ENCODE measurements around the gene FGD5. TPM values are rescaled to one million over a fixed set of nuclear protein-coding genes. Genes with fewer than 3 reads are reported as not detected.

FGD5 gene
- total and polyA plus RNA-seq, 12 donors = 8.9 to 23.4 (median 15.9) TPM

DNA sequence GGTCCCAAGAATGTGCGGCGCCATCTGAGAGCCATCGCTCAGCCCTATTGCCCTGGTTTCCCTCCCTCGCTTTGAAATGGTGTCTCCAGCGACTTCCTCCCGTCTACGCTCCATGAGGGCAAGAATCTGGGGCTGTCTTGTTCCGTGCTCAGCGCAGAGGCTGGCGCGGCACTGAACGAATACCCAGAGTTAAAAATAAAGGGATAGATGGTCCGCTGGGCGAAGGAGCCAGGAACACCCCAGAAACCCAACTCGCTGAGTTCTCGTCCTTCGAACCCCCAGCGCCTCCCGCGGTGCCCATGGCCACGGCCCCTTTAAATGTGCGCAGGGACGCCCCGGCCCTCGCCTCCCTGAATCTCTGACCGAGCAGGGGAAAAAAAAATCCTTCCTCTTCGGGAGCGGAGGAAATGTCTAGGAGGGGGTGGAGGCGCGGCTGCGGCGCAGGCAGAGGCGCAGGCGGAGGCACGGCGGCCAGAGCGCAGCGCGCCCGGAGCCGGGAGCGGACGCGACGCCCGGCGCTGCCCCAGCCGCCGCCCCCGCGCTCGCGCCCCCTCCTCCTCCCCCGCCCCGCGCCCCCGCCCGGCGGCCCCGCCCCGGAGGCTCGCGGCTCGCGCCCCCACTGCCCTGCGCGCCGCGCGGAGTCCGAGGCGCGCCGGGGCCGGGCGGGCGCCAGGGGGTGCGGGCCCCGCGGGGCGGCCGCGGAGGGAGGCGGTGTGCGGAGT lies 8.5 kb upstream of the FGD5 start:
- TF ChIP-seq, protein P1, sequence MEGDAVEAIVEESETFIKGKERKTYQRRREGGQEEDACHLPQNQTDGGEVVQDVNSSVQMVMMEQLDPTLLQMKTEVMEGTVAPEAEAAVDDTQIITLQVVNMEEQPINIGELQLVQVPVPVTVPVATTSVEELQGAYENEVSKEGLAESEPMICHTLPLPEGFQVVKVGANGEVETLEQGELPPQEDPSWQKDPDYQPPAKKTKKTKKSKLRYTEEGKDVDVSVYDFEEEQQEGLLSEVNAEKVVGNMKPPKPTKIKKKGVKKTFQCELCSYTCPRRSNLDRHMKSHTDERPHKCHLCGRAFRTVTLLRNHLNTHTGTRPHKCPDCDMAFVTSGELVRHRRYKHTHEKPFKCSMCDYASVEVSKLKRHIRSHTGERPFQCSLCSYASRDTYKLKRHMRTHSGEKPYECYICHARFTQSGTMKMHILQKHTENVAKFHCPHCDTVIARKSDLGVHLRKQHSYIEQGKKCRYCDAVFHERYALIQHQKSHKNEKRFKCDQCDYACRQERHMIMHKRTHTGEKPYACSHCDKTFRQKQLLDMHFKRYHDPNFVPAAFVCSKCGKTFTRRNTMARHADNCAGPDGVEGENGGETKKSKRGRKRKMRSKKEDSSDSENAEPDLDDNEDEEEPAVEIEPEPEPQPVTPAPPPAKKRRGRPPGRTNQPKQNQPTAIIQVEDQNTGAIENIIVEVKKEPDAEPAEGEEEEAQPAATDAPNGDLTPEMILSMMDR (IDR thresholded peaks at IDR 0.05) = no peak
- Histone ChIP-seq H3K4me1 (peaks cover 5 to 75% (median 54%) of the 10 kb centered on the region in 9 donors), H3K27me3 (peaks cover 4 to 67% (median 31%) of the 10 kb centered on the region in 7 donors), H3K4me3 (peak overlapping the region; percentile 45 to 84 (median 78)), H3K9me3 (no peaks in the 10 kb centered on the region), H3K36me3 (peaks cover 0 to 10% (median 0%) of the 10 kb centered on the region in 9 donors), H3K27ac (peak overlapping the region; percentile 82 to 97 (median 94))
- intact Hi-C loops (cut with DNase I) = loop anchor here in 3 of 10 donors (5.0 to 10.0 kb wide), 4 partner anchors 37 to 87 kb away; no protein-coding TSS in a partner anchor
- peak; percentile 62 to 82 (median 72) for ATAC-seq
- 2 to 3% methylated on average over 44 to 85 of the region's 85 CpGs for WGBS, 2 donors
- peak; percentile 59 to 69 for DNase-seq

GRCh38 chr3:14810801-14811661 lies 7.7 kb upstream of the FGD5 start:
- peaks cover 4 to 67% (median 31%) of the 10 kb centered on the region in 7 donors for H3K27me3 ChIP-seq
- ATAC-seq = peak in 5 of 8 donors; percentile 27 to 38 (median 37)
- TF ChIP-seq, protein P1 (IDR thresholded peaks at IDR 0.05) = no peak

DNA sequence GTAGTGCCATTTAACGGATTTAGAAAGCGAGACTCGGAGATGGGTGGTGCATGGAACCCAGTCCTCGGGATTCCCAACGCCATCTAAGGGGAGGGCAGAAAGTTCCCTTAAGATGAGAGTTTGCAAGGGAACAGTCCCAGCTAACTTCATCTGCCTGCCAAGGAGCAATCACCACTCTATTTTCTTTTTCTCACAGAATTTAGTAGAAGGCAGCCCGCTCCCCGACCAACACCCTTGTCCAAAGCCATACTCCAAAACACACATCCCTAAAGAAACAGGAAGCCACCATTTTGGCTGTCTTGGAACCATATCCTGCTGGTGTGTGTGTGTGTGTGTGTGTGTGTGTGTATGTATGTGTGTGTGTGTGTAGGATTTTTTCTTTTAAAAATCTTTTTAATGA lies 7.1 kb upstream of the FGD5 start:
- Histone ChIP-seq H3K27ac (peak overlapping the region; percentile 82 to 97 (median 94)), H3K36me3 (peaks cover 0 to 18% (median 0%) of the 10 kb centered on the region in 9 donors), H3K4me1 (peaks cover 5 to 66% (median 42%) of the 10 kb centered on the region in 9 donors), H3K27me3 (peaks cover 4 to 67% (median 31%) of the 10 kb centered on the region in 7 donors), H3K4me3 (peak overlapping the region; percentile 45 to 84 (median 78)), H3K9me3 (no peaks in the 10 kb centered on the region)
- 24 to 30% methylated on average over 7 of the region's 7 CpGs for WGBS, 2 donors
- intact Hi-C loops (cut with DNase I) = loop anchor here in 3 of 10 donors (5.0 to 10.0 kb wide), 4 partner anchors 36 to 86 kb away; no protein-coding TSS in a partner anchor
- DNase-seq = peak in 1 of 2 donors; percentile 45
- ATAC-seq = peak in 6 of 8 donors; percentile 26 to 75 (median 43)
- TF ChIP-seq, protein P1 (IDR thresholded peaks at IDR 0.05) = no peak

More at GRCh38 chr3:14810801-14811661, 7.7 kb upstream of the FGD5 start:
- Histone ChIP-seq H3K4me1 (peaks cover 5 to 69% (median 46%) of the 10 kb centered on the region in 9 donors), H3K9me3 (no peaks in the 10 kb centered on the region), H3K4me3 (peak overlapping the region; percentile 45 to 84 (median 78)), H3K36me3 (peaks cover 0 to 18% (median 0%) of the 10 kb centered on the region in 9 donors), H3K27ac (peak overlapping the region; percentile 82 to 97 (median 94))
- DNase-seq = peak in 1 of 2 donors; percentile 26
- 1% methylated on average over 72 to 78 of the region's 78 CpGs for WGBS, 2 donors
- intact Hi-C loops (cut with DNase I) = loop anchor here in 3 of 10 donors (5.0 to 10.0 kb wide), 4 partner anchors 36 to 86 kb away; no protein-coding TSS in a partner anchor
